Thyroid gland (tissue), 4 donors: ENCODE data around the gene MROH2A.

Source experiments
- CTCF ChIP-seq, 6 experiments: fragments of 200-600 bp in 3 of 6; fragments of 450-650 bp in 3 of 6; sonication (generic) in 3 of 6; IDR thresholded peaks; one replicate each; pipeline ENCODE4 v1.5.1; 2016 to 2019; ENCODE audit warnings: antibody characterized with exemption in 6 of 6, mild to moderate bottlenecking in 2 of 6, inconsistent platforms in 1 of 6, moderate library complexity in 1 of 6
- POLR2A ChIP-seq, 2 donors: fragments of 450-650 bp; IDR thresholded peaks; one replicate each; pipeline ENCODE4 v1.6.1; 2017; ENCODE audit warnings: antibody characterized with exemption in 2 of 2, mild to moderate bottlenecking in 2 of 2, moderate library complexity in 1 of 2

DNA sequence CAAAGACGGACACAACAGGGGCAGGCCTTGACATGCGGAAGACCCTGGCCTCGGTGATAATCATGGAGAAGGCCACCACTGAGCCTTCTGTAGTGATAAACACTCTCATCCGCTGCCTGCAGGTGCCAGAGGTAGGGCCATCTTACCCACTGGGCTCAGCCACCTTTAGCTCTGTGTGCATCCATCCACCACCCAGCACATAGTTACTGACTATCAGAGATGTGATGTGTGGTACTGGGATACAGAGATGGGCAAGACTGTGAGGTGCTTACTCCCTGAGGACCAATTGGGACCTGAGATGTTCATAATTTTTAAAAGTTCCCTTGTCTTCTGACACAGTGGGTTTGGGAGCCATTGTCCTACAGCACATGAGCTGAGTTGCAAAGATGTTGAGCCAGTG, 1.6 kb downstream of the MROH2A start:
- TF ChIP-seq POLR2A (IDR thresholded peaks at IDR 0.05) (no peak), CTCF (IDR thresholded peaks at IDR 0.05) (no peak)
